Fibroblast of skin of right quadriceps (primary cell): ENCODE results near the gene KYNU.
A peak's percentile ranks its signal among the peaks of the same experiment; 100 is the strongest.
"Not testable (repeated sequence)": the region's sequence is repeated elsewhere in the genome, so short reads cannot be mapped to it uniquely, and the experiment has no call there.

ENCODE experiments used
- DNase-seq: peaks from one replicate; pipeline ENCODE4 v3.0.0-alpha.2; 2013

KYNU gene

DNA sequence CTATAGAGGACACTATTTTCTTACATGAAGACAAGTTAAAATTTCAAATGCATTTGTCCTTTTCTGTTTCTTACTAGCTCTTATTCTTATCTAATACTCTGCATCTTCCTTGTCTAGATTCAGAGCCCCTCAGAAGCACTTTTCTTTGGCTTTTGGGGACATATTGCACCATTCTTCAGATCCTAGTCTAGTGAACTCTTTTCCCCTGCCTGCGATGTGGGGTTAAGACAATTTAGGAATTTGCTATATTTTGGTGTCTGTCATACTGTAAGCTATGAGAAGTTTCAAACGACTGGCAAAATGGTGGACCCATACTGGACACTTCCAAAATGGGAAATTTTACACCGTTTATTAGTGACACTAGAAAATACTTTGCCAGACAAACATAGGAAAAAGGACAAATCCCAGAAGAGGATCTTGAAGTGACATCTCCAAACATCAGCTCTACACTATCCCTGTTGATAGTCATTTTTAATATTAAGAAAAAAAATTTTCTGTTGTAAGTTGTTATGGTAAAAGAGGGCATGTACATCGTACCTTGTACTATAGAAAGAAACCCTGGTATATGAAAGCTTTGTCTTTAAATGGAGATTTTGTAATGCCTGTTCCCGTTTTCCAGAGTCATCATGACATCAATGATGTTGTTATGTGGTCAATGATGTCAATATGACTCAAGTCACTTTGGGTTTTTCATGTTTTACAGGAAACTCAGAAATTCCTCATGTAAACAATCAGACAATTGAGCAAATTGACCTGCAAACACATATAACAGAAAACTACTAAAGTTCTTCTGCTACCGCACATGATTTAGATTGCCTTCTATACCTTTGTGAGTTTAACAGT, 4.4 kb upstream of the KYNU start:
- DNase-seq: peak; percentile 85

- DNase-seq: no peak
Observed at GRCh38 chr2:142873831-142874287, 3.6 kb upstream of the KYNU start.

DNA sequence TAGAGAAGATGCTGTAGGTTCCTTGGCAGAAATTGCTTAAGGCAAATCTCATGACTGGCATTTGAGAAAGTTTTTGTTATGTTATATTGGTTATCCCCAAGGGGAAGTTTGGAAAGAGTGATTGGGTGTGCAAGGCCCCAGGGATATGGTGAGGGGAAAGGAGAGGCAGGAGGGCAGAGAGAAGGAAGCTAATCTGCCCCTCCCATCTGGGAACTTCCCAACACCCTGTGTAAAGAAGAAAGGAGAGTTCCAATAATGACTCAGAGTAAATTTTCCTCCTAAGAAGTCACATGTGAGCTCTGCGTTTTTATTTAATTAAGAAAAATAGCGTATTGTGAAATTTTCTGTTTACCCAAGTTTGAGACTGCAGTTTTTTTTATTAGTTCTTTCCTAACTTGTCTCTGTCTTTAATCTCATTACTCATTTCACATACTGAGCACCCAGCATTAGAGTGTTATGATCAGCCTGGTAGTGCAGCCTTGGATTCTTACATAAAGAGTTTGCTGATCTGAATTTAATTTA, 3.1 kb upstream of the KYNU start:
- peak; percentile 89 for DNase-seq

DNA sequence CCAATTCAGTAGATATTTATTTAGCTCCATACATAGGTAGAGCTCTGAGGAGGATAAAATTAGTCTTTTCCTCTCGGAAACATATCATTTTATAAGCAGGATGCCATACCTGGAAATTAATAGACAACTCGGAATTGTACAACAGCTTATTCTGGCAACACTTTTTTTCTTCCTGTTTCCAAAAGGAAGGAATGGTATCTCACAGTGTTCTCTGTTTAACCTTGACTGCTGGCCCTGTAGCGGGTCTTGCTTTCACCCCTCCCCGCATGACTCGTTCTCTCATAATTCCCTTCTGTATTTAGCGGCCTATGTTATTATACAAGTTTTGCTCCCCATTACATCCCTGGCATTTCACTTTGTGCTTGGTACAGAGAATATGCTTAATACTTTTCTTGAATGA, 2.5 kb upstream of the KYNU start:
- DNase-seq: no peak

DNA sequence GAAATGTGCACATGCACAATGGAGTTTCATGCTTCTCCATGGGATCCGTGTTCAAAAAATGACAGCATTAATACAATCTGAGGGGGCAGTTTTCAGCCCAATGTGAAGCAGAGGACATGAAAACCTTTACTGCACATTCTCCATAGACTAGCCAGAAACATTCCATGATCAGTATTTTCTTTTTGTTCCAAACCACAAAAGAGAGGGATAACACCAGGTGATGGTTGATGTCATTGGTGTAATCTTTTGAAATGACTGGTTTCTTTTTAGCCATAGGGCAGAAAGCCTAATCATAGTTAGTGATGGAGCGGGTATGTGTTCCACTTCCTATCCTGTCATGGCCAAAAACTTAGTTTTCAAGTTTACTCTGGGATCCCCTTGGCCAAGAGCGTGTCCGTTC, 1.8 kb upstream of the KYNU start:
- DNase-seq: no peak

DNA sequence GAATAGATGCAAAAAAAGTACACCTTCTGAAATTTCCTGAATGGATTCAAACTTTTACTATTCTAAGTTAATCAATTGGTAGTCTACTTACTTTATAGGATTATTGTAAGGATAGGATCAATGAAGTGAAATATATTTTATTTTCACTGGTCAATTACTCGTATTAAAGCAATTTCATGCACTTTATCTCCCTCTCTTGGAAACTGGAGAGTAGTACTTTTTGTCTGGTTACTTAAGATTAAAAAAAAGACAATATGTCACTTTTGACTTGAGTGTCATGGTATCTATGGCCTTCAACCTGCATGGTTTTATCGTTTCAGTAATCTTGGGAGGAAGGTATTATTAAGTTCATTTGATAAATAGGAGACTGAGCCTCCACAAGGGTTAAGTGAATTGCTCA, 1.0 kb upstream of the KYNU start:
- no peak for DNase-seq

DNA sequence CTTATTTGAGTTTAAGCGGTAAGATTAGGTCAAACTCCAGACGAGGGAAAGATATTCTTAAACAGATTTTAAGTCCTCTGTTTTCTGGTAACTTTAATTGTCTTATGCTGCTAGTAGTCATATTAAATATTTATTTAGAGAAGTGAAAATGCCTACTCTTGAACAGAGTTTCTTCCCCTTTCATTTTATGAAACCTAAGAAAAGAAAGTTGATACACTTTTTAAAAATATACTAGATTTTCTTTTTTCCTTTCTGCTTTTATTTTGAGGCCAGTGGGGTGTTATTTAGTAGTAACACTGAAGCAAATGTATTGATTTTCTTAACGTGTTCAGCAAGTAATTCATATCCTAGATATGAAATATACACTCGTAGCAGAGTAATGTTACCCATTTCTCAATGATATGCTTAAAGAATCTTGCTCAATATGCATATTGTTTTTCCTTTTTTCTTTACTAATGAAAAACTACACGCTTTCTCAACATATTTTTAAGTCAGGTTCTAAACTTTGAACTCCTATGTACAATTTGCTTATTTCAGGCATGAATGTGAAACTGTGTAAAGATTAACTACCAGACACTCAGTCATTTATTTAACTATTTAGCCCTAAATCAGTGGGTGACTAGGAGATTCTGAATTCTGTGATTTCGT, 691 bp downstream of the KYNU start:
- DNase-seq: no peak

- DNase-seq: no peak
Observed at GRCh38 chr2:142879151-142879550, 1.7 kb downstream of the KYNU start.

- peak; percentile 73 for DNase-seq
Observed at GRCh38 chr2:142880279-142880678, 2.8 kb downstream of the KYNU start.

- DNase-seq: no peak
Observed at GRCh38 chr2:142881619-142882018, 4.2 kb downstream of the KYNU start.

DNA sequence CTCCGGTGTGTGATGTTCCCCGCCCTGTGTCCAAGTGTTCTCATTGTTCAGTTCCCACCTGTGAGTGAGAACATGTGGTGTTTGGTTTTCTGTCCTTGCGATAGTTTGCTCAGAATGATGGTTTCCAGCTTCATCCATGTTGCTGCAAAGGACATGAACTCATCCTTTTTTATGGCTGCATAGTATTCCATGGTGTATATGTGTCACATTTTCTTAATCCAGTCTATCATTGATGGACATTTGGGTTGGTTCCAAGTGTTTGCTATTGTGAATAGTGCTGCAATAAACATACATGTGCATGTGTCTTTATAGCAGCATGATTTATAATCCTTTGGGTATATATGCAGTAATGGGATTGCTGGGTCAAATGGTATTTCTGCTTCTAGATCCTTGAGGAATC, 5.0 kb downstream of the KYNU start:
- not testable (repeated sequence) for DNase-seq

DNA sequence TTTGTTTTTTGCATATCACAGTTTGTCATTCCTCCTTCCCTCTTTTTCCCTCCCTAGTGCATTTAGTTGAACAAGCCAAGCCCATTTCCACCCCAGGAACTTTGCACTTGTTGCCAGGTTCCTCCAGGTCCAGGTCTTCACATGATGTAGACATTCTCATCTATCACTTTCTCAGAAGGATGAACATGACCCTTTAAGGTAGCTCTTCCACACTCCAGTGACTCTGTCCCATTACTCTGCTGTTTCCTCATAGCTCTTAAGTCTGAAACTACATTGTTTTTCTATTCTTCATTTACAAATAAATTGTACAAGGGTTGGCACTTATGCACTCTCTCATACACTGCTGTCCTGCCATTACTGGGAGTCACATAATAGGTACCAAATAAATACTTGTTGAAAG, 6.1 kb downstream of the KYNU start:
- no peak for DNase-seq

GRCh38 chr2:142885543-142885942, 8.1 kb downstream of the KYNU start:
- DNase-seq: no peak

DNA sequence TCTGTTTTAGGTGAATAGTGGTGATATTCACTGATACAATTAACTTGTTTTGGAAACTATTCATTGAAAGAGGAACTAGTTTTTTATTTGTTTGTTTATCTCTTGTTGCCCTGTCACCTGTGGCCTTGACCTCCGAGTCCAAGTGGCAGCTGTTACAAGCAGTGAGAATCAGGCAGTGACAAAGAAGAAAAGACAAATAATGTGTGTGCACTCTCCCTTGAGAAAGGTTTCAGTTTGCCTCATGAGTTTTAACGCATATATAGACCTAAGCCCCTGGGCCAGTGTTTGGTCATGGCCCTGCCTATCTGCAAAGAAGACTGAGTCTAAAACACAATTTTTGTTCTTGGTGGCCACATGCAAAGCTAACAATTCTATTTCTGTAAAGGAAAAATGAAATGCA, 15.3 kb downstream of the KYNU start:
- DNase-seq: no peak

GRCh38 chr2:142893241-142893640, 15.8 kb downstream of the KYNU start:
- DNase-seq: no peak

DNA sequence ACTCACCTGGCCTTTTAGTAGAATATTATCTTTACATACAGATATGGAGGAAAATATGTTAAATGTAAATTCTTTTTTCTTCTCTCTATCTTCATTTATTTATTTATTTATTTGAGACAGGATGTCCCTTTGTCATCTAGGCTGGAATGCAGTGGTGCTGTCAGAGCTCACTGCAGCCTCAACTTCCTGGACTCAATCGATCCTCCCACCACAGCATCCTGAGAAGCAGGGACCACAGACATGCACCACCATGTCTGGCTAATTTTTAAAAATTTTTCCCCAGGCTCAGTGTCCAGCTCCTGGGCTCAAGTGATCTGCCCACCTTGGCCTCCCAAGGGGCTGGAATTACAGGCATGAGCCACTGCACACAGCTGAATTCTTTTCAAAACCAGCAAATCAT, 20.3 kb downstream of the KYNU start:
- no peak for DNase-seq

DNA sequence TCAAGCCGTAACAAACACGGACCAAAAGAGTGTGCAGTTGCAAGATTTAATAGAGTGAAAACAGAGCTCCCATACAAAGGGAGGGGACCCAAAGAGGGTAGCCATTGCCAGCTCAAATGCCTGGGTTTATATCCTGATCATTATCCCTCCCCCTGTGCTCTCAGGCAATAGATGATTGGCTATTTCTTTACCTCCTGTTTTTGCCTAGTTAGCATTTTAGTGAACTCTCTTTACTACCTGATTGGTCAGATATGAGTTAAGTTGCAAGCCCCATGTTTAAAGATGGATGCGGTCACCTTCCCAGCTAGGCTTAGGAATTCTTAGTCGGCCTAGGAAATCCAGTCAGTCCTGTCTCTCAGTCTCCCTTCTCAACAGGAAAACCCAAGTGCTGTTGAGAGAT, 22.9 kb downstream of the KYNU start:
- DNase-seq: not testable (repeated sequence)

DNA sequence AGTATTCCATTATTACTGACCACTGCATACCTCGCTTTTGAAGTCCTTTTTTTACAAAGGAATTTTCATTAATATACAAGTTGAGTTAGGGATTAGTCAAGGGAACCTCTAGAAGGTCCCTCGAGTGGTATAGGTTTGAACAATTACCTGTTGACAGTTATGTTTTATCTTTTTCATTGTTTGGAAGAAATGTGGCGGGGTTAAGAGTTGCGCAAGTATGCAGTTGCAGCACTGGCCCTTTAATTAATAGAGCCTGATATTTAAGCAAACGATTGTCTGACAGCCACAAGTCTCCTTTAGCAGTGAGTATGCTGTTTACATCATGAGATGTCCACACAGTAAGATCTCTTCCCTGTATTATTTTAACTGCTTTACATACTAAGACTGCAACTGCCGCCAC, 24.3 kb downstream of the KYNU start:
- DNase-seq: no peak

DNA sequence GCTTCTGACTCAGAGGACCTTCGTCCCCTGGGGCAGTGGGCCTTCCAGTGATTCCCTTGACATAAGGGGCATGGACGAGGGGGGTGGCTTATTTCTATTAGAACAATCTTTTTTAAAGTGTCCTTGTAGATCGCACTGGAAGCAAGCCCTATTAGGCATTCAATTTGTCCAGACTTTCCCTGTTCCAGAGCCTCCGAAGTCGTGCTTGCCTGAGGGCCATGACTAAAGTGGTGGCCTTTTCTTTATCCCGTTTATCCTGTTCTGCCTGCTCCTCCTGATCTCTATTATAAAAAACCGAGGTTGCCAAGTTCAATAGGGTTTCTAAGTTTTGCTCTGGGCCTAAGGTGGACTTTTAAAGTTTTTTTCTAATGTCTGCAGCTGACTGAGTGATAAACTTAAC, 26.3 kb downstream of the KYNU start:
- DNase-seq: not testable (repeated sequence)

GRCh38 chr2:142907653-142908052, 30.2 kb downstream of the KYNU start:
- DNase-seq: no peak

GRCh38 chr2:142914507-142915313, 37.2 kb downstream of the KYNU start:
- no peak for DNase-seq

DNA sequence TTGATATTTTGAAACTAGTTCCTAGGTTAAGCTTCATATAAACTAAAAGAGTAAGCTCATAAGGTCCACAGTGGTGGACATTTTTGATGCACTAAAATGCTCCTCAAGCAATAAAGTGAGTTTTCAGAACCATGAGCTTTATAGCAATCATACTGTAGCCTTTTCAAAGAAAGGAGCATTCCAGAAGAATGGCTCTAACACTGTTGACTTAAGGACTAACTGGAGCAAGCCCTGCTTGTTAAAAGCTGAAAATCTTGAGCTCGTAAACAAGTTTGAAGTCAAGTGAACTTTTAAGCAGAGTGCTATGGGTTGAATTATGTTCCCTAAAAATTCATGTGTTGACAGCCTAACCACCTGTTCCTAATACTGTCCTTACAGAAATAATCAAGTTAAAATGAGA, 38.0 kb downstream of the KYNU start:
- DNase-seq: no peak

GRCh38 chr2:142918624-142919023, 41.2 kb downstream of the KYNU start:
- peak; percentile 16 for DNase-seq
